Lower lobe of right lung (tissue), 2 donors: ENCODE results near the gene FIBCD1. TPM values are rescaled to one million over a fixed set of nuclear protein-coding genes. Genes with fewer than 3 reads are reported as not detected.

Experiments used
- ATAC-seq, 2 donors: fragments of 200-7000 bp; cut with Tn5 transposase; one replicate each; pipeline ENCODE4 v1.9.1; 2020 to 2022; ENCODE audit warnings: mild to moderate bottlenecking in 2 of 2, moderate library complexity in 2 of 2
- DNase-seq: peaks from one replicate; pipeline ENCODE4 v3.0.0-alpha.2; 2020
- H3K27ac ChIP-seq: fragments of 200-600 bp; one replicate; pipeline ENCODE4 v1.8.0; 2022
- H3K27me3 ChIP-seq: fragments of 200-600 bp; one replicate; pipeline ENCODE4 v1.8.0; 2022; ENCODE audit warnings: low read depth
- H3K36me3 ChIP-seq: fragments of 200-600 bp; one replicate; pipeline ENCODE4 v1.8.0; 2022; ENCODE audit warnings: mild to moderate bottlenecking
- H3K4me1 ChIP-seq: fragments of 200-600 bp; one replicate; pipeline ENCODE4 v1.8.0; 2022
- H3K4me3 ChIP-seq: fragments of 200-600 bp; one replicate; pipeline ENCODE4 v1.8.0; 2022; ENCODE audit warnings: mild to moderate bottlenecking
- H3K9me3 ChIP-seq: fragments of 200-600 bp; one replicate; pipeline ENCODE4 v1.8.0; 2022
- CTCF ChIP-seq: fragments of 200-600 bp; IDR thresholded peaks from one replicate; pipeline ENCODE4 v1.8.0; 2022; ENCODE audit warnings: antibody characterized with exemption, mild to moderate bottlenecking
- intact Hi-C: fragments of 100-400 bp; cut with DNase I; formaldehyde crosslinking; loops from one replicate; pipeline ENCODE4 v1.11.0; 2022
- total RNA-seq: library from RNA; stranded (reverse); fragmentation: NEBNext Ultra II Directional; extraction: Animal tissue kit (Norgen Biotek cat#: 25700); gene quantifications from one replicate; pipeline ENCODE4 v1.2.1, GENCODE V29; 2021
- donor health status: DM: no; HTN: yes; CAD: no; lungs with severe emphysema.

The FIBCD1 gene
- total RNA-seq, 1 donor from 2014 or later, result 1.3 TPM

GRCh38 chr9:130972957-130973685 lies 34.1 kb upstream of the FIBCD1 start:
- H3K27ac ChIP-seq, result no peak overlapping the region
- DNase-seq (no peak), ATAC-seq (no peak)
- H3K4me1 ChIP-seq, result no peaks in the 10 kb centered on the region
- H3K36me3 ChIP-seq, result no peaks in the 10 kb centered on the region
- H3K4me3 ChIP-seq, result no peak overlapping the region
- H3K27me3 ChIP-seq, result peaks cover 26% of the 10 kb centered on the region
- intact Hi-C loops, result no loop called here
- TF ChIP-seq CTCF, result no peak
- no peaks in the 10 kb centered on the region for H3K9me3 ChIP-seq

- intact Hi-C loops, result no loop called here
- Histone ChIP-seq H3K36me3 (no peaks in the 10 kb centered on the region), H3K9me3 (no peaks in the 10 kb centered on the region), H3K27me3 (peaks cover 21% of the 10 kb centered on the region), H3K4me1 (no peaks in the 10 kb centered on the region), H3K27ac (no peak overlapping the region), H3K4me3 (no peak overlapping the region)
- DNase-seq (no peak), ATAC-seq (no peak)
- no peak for TF ChIP-seq CTCF
Observed at GRCh38 chr9:130972277-130972956, 33.4 kb upstream of the FIBCD1 start.

GRCh38 chr9:130971294-130971849 lies 32.3 kb upstream of the FIBCD1 start:
- ATAC-seq, result no peak
- Histone ChIP-seq H3K36me3 (no peaks in the 10 kb centered on the region), H3K4me1 (no peaks in the 10 kb centered on the region), H3K27me3 (peaks cover 21% of the 10 kb centered on the region), H3K4me3 (no peak overlapping the region), H3K27ac (no peak overlapping the region), H3K9me3 (no peaks in the 10 kb centered on the region)
- TF ChIP-seq CTCF, result no peak
- DNase-seq, result no peak
- intact Hi-C loops, result no loop called here

- no peak for ATAC-seq
- Histone ChIP-seq H3K36me3 (no peaks in the 10 kb centered on the region), H3K4me1 (no peaks in the 10 kb centered on the region), H3K4me3 (no peak overlapping the region), H3K27me3 (peaks cover 20% of the 10 kb centered on the region), H3K9me3 (no peaks in the 10 kb centered on the region), H3K27ac (no peak overlapping the region)
- no peak for DNase-seq
- intact Hi-C loops, result no loop called here
- no peak for TF ChIP-seq CTCF
Observed at GRCh38 chr9:130970855-130971254, 31.8 kb upstream of the FIBCD1 start.

- intact Hi-C loops, result no loop called here
- H3K4me3 ChIP-seq, result no peak overlapping the region
- TF ChIP-seq CTCF, result no peak
- DNase-seq (no peak), ATAC-seq (no peak)
- H3K27ac ChIP-seq, result no peak overlapping the region
- no peaks in the 10 kb centered on the region for H3K4me1 ChIP-seq
- H3K9me3 ChIP-seq, result no peaks in the 10 kb centered on the region
- H3K27me3 ChIP-seq, result peaks cover 14% of the 10 kb centered on the region
- no peaks in the 10 kb centered on the region for H3K36me3 ChIP-seq
Observed at GRCh38 chr9:130970052-130970451, 31.0 kb upstream of the FIBCD1 start.
